Type B pancreatic cell (in vitro differentiated cells): ENCODE results near the gene DPP8. TPM values are rescaled to one million over a fixed set of nuclear protein-coding genes. Genes with fewer than 3 reads are reported as not detected.
A peak's percentile ranks its signal among the peaks of the same experiment; 100 is the strongest.

Experiments used
- DNase-seq: peaks from one replicate; pipeline ENCODE4 v3.0.0; 2021; ENCODE audit warnings: mixed read lengths; ENCODE audit not compliant: unreplicated experiment; ENCODE audit errors: extremely low spot score
- H3K27ac Mint-ChIP-seq: 2 replicates; pipeline ENCODE4 v1.8.0; 2021; ENCODE audit warnings: mild to moderate bottlenecking, mixed read lengths
- H3K27me3 Mint-ChIP-seq: 2 replicates; pipeline ENCODE4 v1.8.0; 2021; ENCODE audit warnings: mixed read lengths
- H3K36me3 Mint-ChIP-seq: 2 replicates; pipeline ENCODE4 v1.8.0; 2021; ENCODE audit warnings: mixed read lengths
- H3K4me1 Mint-ChIP-seq: one replicate; pipeline ENCODE4 v1.8.0; 2021; ENCODE audit warnings: mixed read lengths; ENCODE audit not compliant: unreplicated experiment
- H3K4me3 Mint-ChIP-seq: 2 replicates; pipeline ENCODE4 v1.8.0; 2021; ENCODE audit warnings: mild to moderate bottlenecking, mixed read lengths
- H3K9me3 Mint-ChIP-seq: 2 replicates; pipeline ENCODE4 v1.8.0; 2021; ENCODE audit warnings: mixed read lengths
- total RNA-seq: library from RNA; stranded (reverse); gene quantifications from 2 replicates; pipeline ENCODE4 v1.2.1, GENCODE V29; 2021; ENCODE audit warnings: low replicate concordance
- TF ChIP-seq, protein P1 (sequence below): fragments of 200-600 bp; sonication (generic); conservative IDR thresholded peaks from 2 replicates; pipeline ENCODE4 v1.5.0; 2021; ENCODE audit warnings: antibody characterized with exemption, mild to moderate bottlenecking

The DPP8 gene
- total RNA-seq, 1 donor from 2014 or later, result 25.0 TPM

DNA sequence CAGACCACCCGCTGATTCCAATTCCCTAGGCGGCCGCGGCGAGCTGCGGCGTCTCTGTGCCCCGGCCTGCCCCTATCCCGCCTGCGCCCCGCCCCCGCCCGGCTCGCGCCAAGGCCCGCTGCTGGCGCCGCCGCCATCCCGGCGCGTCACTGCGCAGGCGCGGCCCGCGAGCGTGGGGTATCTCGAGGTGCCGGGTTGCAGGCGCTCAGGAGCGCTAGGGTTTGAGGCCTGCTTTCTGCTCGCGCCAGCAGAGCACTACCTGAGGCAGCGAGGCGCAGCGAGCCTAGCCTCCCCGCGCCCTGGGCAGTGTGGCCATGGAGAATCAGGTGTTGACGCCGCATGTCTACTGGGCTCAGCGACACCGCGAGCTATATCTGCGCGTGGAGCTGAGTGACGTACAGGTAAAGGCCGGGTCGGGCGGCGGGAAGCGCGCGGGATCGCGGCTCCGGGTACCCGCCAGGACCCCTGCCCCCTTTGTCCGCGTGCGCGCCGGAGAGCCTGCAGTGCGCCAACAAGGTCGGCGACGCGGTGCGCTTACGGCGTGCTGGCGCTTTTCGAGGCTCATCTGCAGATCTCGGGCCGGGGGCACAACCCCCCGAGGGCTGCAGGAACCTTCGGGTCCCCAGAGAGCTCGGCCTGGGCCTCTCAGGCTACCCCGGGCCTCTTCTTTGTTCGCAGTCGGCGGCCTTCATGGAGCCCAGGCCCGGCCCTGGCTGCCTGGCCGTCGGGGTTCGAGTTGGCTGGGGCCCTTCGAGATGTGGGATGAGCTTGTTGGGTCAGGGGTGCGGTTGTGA, 13.0 kb upstream of the DPP8 start, which contains the start of gene HACD3:
Gene HACD3 (plus strand): TSS at position 146 of the 794 bp plus-strand sequence. CDS start 169 bp downstream, at position 315.
- Mint-ChIP-seq H3K27me3 (no peaks in the 10 kb centered on the region), H3K4me1 (peaks cover 32% of the 10 kb centered on the region)
- DNase-seq, result peak; percentile 95

DNA sequence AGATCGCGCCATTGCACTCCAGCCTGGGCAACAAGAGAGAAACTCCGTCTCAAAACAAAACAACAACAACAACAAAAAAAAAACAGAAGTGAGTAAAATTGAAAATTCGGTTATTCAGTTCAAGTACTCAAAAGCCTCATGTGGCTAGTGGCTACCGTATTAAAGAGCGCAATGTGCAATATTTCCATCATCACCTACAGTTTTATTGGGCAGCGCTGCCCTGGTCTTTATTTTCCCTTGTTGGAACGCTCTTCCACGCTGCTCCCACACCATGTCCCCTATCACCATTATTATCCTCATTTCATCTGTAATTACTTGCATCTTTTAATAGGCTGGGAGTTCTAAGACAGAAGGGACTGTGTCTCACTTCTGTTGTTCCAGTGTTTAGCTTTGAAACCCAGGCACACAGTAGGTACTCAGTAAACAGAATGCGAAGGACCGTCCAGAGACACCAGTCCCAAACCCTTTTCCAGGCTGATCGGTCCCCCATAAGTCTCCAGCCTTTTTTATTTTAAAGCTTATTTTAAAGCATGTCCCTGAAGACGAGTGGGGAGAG, 12.4 kb upstream of the DPP8 start:
- DNase-seq, result no peak
- peak overlapping the region; percentile 92 for H3K4me3 Mint-ChIP-seq
- H3K4me1 Mint-ChIP-seq, result peaks cover 32% of the 10 kb centered on the region
- no peaks in the 10 kb centered on the region for H3K27me3 Mint-ChIP-seq
- H3K36me3 Mint-ChIP-seq, result peaks cover 10% of the 10 kb centered on the region
- H3K27ac Mint-ChIP-seq, result peak overlapping the region; percentile 80
- H3K9me3 Mint-ChIP-seq, result no peaks in the 10 kb centered on the region
- TF ChIP-seq, protein P1, sequence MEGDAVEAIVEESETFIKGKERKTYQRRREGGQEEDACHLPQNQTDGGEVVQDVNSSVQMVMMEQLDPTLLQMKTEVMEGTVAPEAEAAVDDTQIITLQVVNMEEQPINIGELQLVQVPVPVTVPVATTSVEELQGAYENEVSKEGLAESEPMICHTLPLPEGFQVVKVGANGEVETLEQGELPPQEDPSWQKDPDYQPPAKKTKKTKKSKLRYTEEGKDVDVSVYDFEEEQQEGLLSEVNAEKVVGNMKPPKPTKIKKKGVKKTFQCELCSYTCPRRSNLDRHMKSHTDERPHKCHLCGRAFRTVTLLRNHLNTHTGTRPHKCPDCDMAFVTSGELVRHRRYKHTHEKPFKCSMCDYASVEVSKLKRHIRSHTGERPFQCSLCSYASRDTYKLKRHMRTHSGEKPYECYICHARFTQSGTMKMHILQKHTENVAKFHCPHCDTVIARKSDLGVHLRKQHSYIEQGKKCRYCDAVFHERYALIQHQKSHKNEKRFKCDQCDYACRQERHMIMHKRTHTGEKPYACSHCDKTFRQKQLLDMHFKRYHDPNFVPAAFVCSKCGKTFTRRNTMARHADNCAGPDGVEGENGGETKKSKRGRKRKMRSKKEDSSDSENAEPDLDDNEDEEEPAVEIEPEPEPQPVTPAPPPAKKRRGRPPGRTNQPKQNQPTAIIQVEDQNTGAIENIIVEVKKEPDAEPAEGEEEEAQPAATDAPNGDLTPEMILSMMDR, result no peak

More for the DNA sequence above, 13.0 kb upstream of the DPP8 start, which contains the start of gene HACD3:
- H3K4me3 Mint-ChIP-seq, result peak within 1 kb of the TSS; percentile 92
- H3K36me3 Mint-ChIP-seq, result peaks cover 10% of the 10 kb centered on the region
- H3K9me3 Mint-ChIP-seq, result no peaks in the 10 kb centered on the region
- H3K27ac Mint-ChIP-seq, result peak within 1 kb of the TSS; percentile 80
- TF ChIP-seq, protein P1, result no peak

DNA sequence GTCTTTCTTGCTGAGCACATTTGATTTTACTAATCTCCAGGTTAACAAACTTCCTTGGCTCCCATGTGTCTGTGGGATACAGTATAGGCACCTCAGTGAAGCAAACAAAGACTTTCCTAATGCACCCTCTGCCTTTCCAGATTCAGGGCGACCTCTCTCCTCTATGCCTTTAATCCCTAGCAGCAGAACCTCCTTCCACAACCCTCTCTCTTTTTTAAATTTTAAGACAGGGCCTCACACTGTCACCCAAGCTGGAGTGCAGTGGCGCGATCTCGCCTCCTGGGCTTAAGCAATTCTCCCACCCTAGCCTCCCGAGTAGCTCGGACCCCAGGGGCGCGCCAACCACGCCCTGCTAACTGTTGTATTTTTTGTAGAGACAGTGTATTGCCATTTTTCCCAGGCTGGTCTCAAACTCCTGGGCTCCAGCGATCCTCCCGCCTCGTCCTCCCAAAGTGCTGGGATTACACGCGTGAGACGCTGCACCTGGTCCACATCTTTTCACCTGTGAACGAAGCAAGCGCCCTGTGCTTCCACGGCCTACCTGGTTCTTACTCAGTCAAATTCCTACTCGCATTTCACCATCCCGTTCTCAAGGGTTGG, 11.1 kb upstream of the DPP8 start:
- Mint-ChIP-seq H3K27me3 (no peaks in the 10 kb centered on the region), H3K36me3 (peaks cover 3% of the 10 kb centered on the region), H3K27ac (no peak overlapping the region), H3K9me3 (no peaks in the 10 kb centered on the region), H3K4me3 (no peak overlapping the region), H3K4me1 (peaks cover 23% of the 10 kb centered on the region)
- TF ChIP-seq, protein P1, result peak; percentile 25
- no peak for DNase-seq

DNA sequence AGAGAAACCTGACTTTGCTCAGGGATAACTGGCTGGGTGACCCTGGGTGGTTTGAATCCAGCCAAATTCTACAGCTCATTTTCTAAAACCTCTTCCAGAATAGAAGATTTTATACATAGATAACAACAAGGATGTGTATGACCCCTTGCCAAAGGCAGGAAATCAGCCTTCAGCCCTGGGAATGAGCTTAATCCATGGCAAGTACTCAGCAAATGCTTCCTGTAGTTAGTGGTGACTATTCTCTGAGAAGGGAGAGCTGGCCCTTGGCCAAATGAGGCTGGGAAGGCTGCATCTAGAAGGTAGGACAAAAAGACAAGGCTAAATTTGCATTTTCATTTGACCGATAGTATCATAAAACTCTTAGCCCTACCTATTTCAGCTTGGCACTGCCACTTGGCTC, 8.1 kb upstream of the DPP8 start:
- TF ChIP-seq, protein P1, result no peak
- no peak for DNase-seq
- Mint-ChIP-seq H3K9me3 (no peaks in the 10 kb centered on the region), H3K36me3 (no peaks in the 10 kb centered on the region), H3K4me3 (no peak overlapping the region), H3K27ac (no peak overlapping the region), H3K27me3 (no peaks in the 10 kb centered on the region), H3K4me1 (peaks cover 4% of the 10 kb centered on the region)

DNA sequence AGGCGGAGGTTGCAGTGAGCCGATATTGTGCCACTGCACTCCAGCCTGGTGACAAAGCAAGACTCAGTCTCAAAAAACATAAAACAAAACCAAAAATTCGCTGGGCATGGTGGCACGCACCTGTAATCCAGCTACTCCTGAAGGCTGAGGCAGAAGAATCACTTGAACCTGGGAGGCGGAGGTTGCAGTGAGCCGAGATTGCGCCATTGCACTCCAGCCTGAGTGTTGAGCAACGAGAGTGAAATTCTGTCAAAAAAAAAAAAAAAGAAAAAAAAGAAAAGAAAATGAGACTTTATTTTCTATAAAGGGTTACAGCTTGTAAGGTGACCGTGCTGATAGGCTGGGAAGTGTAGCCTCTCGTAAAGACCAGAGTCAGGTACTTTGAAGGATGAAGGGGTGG, 6.7 kb upstream of the DPP8 start:
- H3K4me1 Mint-ChIP-seq, result no peaks in the 10 kb centered on the region
- no peak for DNase-seq
- H3K4me3 Mint-ChIP-seq, result no peak overlapping the region
- TF ChIP-seq, protein P1, result no peak
- no peaks in the 10 kb centered on the region for H3K36me3 Mint-ChIP-seq
- no peaks in the 10 kb centered on the region for H3K27me3 Mint-ChIP-seq
- H3K27ac Mint-ChIP-seq, result no peak overlapping the region
- no peaks in the 10 kb centered on the region for H3K9me3 Mint-ChIP-seq
